ENCODE measurements around the gene KEAP1.

DNA sequence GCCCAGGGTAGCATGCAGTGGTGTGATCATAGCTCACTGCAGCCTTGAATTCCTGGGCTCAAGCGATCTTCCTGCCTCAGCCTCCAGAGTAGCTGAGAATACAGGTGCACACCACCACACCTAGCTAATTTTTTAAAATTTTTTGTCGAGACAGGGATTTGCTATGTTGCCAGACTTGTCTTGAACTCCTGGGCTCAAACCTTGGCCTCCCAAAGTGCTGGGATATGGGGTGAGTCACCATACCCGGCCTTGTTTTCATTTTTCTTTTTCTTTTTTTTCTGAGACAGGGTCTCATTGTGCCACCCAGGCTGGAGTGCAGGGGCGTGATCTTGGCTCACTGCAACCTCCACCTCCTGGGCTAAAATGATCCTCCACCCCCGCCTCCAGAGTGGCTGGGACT is 38.7 kb downstream of the KEAP1 start:
- TF ChIP-seq ZNF274 (IDR thresholded peaks at IDR 0.05; ENCODE audit: low read depth, low read length), result no peak
- TF ChIP-seq SUZ12 (IDR thresholded peaks at IDR 0.05; ENCODE audit: extremely low read depth, insufficient read depth, insufficient read length), result no peak
- no peak for TF ChIP-seq YY1 (IDR thresholded peaks at IDR 0.05; ENCODE audit: insufficient read depth, insufficient read length)

Data from NT2/D1 (cell line).